ENCODE results near the gene SMYD2. TPM values are rescaled to one million over a fixed set of nuclear protein-coding genes. Genes with fewer than 3 reads are reported as not detected.

Gene SMYD2
- total RNA-seq, 2 donors from 2014 or later = 13.8 to 22.4 TPM

DNA sequence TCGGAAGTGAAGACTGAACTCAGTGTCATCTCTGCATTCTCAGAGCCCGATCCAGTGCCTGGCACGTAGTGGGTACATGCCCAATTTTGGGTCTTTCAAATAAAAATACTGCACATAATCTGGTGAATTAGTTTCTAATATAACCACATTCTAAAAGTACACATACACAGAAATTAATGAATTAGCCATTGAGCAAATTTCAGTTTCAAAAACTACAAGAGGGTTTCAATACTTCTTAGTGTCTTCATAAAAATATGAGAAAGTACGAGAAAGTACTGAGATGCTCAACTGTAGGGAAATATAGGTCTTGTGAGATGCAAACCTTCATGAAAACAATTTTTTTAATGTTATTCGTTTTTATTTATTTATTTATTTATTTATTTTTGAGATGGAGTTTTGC is 86.9 kb downstream of the SMYD2 start:
- no peak overlapping the region for H3K4me3 ChIP-seq (ENCODE audit: low read length)
- H3K4me1 ChIP-seq (ENCODE audit: control insufficient read depth, insufficient read depth, low read length) = peaks cover 8% of the 10 kb centered on the region
- H3K27me3 ChIP-seq (ENCODE audit: control insufficient read depth, insufficient read depth, low read length, poor library complexity, severe bottlenecking) = no peaks in the 10 kb centered on the region
- 94 to 100% methylated on average over 4 of the region's 5 CpGs for WGBS, 2 experiments (ENCODE audit: insufficient coverage in 1 of 2, insufficient read length in 1 of 2)
- DNase-seq = no peak
- peaks cover 79% of the 10 kb centered on the region for H3K36me3 ChIP-seq (ENCODE audit: control insufficient read depth, insufficient read depth, low read length)
- H3K9me3 ChIP-seq (ENCODE audit: control insufficient read depth, low read length) = no peaks in the 10 kb centered on the region
- H3K27me3 Mint-ChIP-seq (ENCODE audit: insufficient read depth) = no peaks in the 10 kb centered on the region
- H3K9me3 Mint-ChIP-seq = no peaks in the 10 kb centered on the region
- H3K4me3 Mint-ChIP-seq = no peak overlapping the region
- H3K36me3 Mint-ChIP-seq (ENCODE audit: low read depth) = peaks cover 75% of the 10 kb centered on the region
- no peak overlapping the region for H3K9ac ChIP-seq (ENCODE audit: extremely low read depth, low read length, poor library complexity, severe bottlenecking)
- no peak overlapping the region for H3K27ac ChIP-seq (ENCODE audit: low read depth, low read length)
- no peak overlapping the region for H3K27ac Mint-ChIP-seq
- H3K4me1 Mint-ChIP-seq = peaks cover 29% of the 10 kb centered on the region
- TF ChIP-seq, protein P1, sequence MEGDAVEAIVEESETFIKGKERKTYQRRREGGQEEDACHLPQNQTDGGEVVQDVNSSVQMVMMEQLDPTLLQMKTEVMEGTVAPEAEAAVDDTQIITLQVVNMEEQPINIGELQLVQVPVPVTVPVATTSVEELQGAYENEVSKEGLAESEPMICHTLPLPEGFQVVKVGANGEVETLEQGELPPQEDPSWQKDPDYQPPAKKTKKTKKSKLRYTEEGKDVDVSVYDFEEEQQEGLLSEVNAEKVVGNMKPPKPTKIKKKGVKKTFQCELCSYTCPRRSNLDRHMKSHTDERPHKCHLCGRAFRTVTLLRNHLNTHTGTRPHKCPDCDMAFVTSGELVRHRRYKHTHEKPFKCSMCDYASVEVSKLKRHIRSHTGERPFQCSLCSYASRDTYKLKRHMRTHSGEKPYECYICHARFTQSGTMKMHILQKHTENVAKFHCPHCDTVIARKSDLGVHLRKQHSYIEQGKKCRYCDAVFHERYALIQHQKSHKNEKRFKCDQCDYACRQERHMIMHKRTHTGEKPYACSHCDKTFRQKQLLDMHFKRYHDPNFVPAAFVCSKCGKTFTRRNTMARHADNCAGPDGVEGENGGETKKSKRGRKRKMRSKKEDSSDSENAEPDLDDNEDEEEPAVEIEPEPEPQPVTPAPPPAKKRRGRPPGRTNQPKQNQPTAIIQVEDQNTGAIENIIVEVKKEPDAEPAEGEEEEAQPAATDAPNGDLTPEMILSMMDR (conservative IDR thresholded peaks at IDR 0.05) = no peak

DNA sequence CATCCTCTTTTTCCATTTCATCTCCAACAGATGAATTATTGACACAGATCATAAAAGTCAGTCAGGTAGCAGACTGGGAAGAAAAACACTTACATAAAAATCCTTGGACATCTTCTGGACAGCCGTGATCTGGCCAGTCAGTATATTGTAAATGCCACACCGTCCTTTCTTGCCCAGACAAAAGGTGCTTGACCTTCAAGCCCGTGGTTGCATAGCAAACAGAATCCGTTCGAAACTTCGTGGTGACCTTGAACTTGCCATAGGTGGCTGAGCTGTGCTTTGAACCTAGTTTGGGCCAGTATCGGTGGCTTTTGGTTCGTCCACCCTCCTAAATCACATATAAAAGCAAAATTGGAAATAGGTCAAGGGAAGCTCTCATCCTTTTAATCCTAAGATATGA is 88.4 kb downstream of the SMYD2 start:
- Mint-ChIP-seq H3K36me3 (ENCODE audit: low read depth) (peaks cover 63% of the 10 kb centered on the region), H3K9me3 (no peaks in the 10 kb centered on the region), H3K4me1 (peaks cover 29% of the 10 kb centered on the region), H3K4me3 (no peak overlapping the region), H3K27me3 (ENCODE audit: insufficient read depth) (no peaks in the 10 kb centered on the region), H3K27ac (no peak overlapping the region)
- no peaks in the 10 kb centered on the region for H3K9me3 ChIP-seq (ENCODE audit: control insufficient read depth, low read length)
- no peak overlapping the region for H3K4me3 ChIP-seq (ENCODE audit: low read length)
- H3K9ac ChIP-seq (ENCODE audit: extremely low read depth, low read length, poor library complexity, severe bottlenecking) = no peak overlapping the region
- no peaks in the 10 kb centered on the region for H3K27me3 ChIP-seq (ENCODE audit: control insufficient read depth, insufficient read depth, low read length, poor library complexity, severe bottlenecking)
- H3K36me3 ChIP-seq (ENCODE audit: control insufficient read depth, insufficient read depth, low read length) = peaks cover 79% of the 10 kb centered on the region
- no peak overlapping the region for H3K27ac ChIP-seq (ENCODE audit: low read depth, low read length)
- 95 to 99% methylated on average over 8 of the region's 8 CpGs for WGBS, 2 experiments (ENCODE audit: insufficient coverage in 1 of 2, insufficient read length in 1 of 2)
- TF ChIP-seq, protein P1 (conservative IDR thresholded peaks at IDR 0.05) = no peak
- peaks cover 8% of the 10 kb centered on the region for H3K4me1 ChIP-seq (ENCODE audit: control insufficient read depth, insufficient read depth, low read length)
- DNase-seq = no peak

DNA sequence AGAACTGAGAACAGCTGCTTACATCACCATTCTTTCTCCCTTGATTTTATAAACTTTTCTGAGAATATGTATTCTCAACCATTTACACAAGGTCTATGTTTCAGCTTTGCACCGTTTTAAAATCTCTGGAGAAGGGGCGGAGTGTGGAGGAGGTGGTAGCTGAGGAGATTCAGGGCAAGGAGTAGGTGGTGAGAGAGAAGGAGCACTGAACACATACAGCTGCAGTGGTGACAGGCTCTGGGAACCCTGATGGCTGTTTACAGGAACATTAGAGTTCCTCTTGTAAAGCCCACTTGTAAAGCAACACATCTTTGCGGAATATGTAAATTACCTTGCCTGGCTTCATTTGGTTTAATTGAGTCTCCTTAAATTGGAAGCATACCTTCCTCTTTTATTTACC is 89.7 kb downstream of the SMYD2 start:
- H3K4me1 ChIP-seq (ENCODE audit: control insufficient read depth, insufficient read depth, low read length) = peaks cover 8% of the 10 kb centered on the region
- no peak overlapping the region for H3K27ac ChIP-seq (ENCODE audit: low read depth, low read length)
- H3K36me3 Mint-ChIP-seq (ENCODE audit: low read depth) = peaks cover 60% of the 10 kb centered on the region
- peaks cover 29% of the 10 kb centered on the region for H3K4me1 Mint-ChIP-seq
- H3K9ac ChIP-seq (ENCODE audit: extremely low read depth, low read length, poor library complexity, severe bottlenecking) = no peak overlapping the region
- H3K27me3 ChIP-seq (ENCODE audit: control insufficient read depth, insufficient read depth, low read length, poor library complexity, severe bottlenecking) = no peaks in the 10 kb centered on the region
- no peaks in the 10 kb centered on the region for H3K27me3 Mint-ChIP-seq (ENCODE audit: insufficient read depth)
- no peak overlapping the region for H3K27ac Mint-ChIP-seq
- no peak for DNase-seq
- no peaks in the 10 kb centered on the region for H3K9me3 ChIP-seq (ENCODE audit: control insufficient read depth, low read length)
- peaks cover 86% of the 10 kb centered on the region for H3K36me3 ChIP-seq (ENCODE audit: control insufficient read depth, insufficient read depth, low read length)
- TF ChIP-seq, protein P1 (conservative IDR thresholded peaks at IDR 0.05) = no peak
- no peak overlapping the region for H3K4me3 Mint-ChIP-seq
- 93 to 96% methylated on average over 3 of the region's 3 CpGs for WGBS, 2 experiments (ENCODE audit: insufficient coverage in 1 of 2, insufficient read length in 1 of 2)
- H3K9me3 Mint-ChIP-seq = no peaks in the 10 kb centered on the region
- no peak overlapping the region for H3K4me3 ChIP-seq (ENCODE audit: low read length)

All from endodermal cell (in vitro differentiated cells).